ENCODE data around the gene BATF3.
"Not testable (repeated sequence)": the region's sequence is repeated elsewhere in the genome, so short reads cannot be mapped to it uniquely, and the experiment has no call there.

The BATF3 gene

DNA sequence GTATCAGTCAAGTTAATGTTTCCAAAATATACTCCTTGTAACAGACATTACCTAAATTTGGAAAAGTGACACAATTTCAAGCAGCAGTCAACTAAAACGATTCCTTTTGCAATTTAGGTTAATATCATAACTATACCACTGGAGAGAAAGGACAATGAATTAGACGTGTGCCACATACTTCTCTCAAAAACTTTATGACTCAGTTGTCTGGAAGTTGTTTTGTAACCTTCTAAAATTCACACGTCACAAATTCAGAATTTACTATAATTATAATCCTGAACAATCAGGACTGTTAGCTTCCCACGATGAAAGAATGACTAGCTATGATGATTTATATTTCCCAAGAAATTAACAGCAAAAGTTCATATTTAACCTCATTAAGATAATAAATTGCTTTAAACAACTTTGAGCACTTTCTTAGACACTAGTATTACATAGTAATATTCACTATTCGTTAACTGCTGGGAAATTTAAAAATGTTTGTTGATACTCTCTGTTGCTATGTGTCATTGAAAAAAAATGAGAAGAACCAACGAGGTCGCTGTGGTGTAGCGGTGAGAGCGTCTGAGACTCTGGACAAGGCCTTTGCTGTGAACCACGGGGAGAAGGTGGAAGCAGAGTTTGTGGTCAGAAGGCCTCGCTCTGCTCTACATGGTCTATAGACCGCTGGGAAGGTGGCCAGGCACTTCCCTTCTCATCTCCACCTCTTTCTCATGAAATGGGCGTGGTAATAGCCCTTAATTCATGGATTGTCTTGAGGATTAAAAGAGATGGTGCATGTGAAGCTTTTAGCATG, 27.9 kb upstream of the BATF3 start:
- Histone ChIP-seq H3K4me1 (no peaks in the 10 kb centered on the region; the same call in 1 of the 2 replicates), H3K4me2 (no peak overlapping the region), H3K27me3 (no peaks in the 10 kb centered on the region), H3K9me3 (peaks cover 28% of the 10 kb centered on the region), H4K20me1 (no peaks in the 10 kb centered on the region), H3K27ac (no peak overlapping the region), H3K9ac (no peak overlapping the region), H3K36me3 (peaks cover 10% of the 10 kb centered on the region; the same call in 1 of the 2 replicates), H3K4me3 (no peak overlapping the region)
- TF ChIP-seq Cebpa-rat (IDR thresholded peaks at IDR 0.05): no peak

DNA sequence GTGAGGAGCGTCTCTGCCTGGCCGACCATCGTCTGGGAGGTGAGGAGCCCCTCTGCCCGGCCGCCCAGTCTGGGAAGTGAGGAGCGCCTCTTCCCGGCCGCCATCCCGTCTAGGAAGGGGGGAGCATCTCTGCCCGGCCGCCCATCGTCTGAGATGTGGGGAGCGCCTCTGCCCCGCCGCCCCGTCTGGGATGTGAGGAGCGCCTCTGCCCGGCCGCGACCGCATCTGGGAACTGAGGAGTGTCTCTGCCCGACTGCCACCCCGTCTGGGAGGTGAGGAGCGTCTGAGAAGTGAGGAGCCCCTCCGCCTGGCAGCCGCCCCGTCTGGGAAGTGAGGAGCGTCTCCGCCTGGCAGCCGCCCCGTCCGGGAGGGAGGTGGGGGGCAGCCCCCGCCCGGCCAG, 25.0 kb upstream of the BATF3 start:
- H4K20me1 ChIP-seq, H3K4me1 ChIP-seq, H3K27ac ChIP-seq, H3K4me3 ChIP-seq, H3K27me3 ChIP-seq, H3K9ac ChIP-seq, H3K4me2 ChIP-seq: not testable (repeated sequence)
- Histone ChIP-seq H3K9me3 (peaks cover 28% of the 10 kb centered on the region), H3K36me3 (peaks cover 10% of the 10 kb centered on the region; the same call in 1 of the 2 replicates)

DNA sequence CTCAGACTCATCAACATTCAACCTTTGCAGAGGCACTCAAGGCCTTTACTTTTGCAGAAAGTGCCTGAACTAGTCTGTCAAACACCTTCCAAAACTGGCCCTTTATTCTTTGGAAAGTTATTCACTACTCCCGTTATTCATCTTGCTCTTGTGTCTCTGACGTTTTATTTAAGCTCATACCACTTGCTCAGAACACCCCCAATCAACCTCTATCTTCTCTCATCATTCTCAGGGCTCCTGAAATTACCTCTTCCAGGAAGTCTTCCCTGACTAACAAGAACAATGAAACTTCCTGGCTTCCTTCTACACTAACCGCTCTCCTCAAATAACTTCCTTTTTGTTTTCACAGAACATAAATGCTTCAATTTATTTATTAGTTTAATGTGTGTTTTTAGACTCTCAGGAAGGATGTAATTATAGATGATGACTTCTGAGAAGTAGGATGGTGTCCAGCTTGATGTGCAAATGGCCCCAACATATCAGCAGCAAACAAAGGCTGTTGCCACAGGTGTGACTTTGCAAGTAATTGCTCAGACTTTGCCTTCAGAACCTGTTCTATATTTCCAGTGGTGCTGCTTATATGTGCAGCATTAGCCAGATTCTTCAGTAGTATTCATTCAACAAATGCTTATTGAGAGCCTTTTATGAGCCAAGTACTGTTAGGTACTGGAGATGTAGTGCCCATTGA, 22.8 kb upstream of the BATF3 start:
- H3K4me1 ChIP-seq: no peaks in the 10 kb centered on the region; the same call in 1 of the 2 replicates
- no peak overlapping the region for H3K27ac ChIP-seq
- H3K9ac ChIP-seq: no peak overlapping the region
- TF ChIP-seq Cebpa-rat (IDR thresholded peaks at IDR 0.05): no peak
- H4K20me1 ChIP-seq: no peaks in the 10 kb centered on the region
- no peaks in the 10 kb centered on the region for H3K27me3 ChIP-seq
- H3K4me2 ChIP-seq: no peak overlapping the region
- peaks cover 10% of the 10 kb centered on the region; the same call in 1 of the 2 replicates for H3K36me3 ChIP-seq
- H3K9me3 ChIP-seq: peaks cover 28% of the 10 kb centered on the region
- H3K4me3 ChIP-seq: no peak overlapping the region

DNA sequence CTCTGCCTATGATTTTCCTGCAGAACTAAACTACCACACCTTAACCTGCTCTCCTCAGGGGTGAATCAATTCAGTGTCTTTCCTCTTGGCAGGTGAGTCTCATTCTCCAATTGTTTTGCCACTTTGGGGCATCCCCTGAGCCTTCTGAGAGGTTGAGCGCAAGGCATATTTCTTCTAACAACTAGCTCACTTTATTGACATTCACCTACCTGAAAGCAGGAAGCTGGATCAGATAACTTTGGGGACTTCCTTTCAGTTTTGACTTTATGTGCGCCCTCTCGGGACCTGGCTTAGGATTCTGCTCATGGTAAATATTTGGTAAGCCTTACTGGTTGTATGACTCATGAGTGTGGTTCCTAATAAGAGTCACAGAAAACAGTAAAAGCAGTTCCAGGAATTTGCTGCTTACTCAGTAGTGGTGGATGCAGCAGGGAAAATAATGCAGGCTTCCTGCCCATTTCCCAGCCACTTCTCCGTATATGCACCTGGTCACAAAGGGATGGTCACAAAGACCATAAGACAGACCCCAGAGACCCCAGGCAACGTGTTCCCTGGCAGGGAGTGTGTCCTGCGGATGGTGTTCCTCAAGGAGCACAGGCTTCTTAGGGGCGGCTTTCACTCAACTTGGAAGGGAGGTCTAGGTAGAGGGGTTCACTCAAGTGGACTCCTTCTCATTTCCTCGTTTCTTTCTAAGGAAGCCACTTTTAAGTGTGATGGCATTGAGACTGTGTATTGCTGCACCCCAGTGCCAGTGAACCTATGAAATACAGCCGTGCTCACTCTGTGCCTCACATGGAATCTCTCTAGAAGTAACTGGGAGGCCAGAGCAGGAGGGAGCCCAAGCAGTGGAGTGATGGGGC, 22.0 kb upstream of the BATF3 start:
- H3K4me1 ChIP-seq: no peaks in the 10 kb centered on the region; the same call in 1 of the 2 replicates
- no peak overlapping the region for H3K4me3 ChIP-seq
- no peak overlapping the region for H3K4me2 ChIP-seq
- H3K27ac ChIP-seq: no peak overlapping the region
- no peaks in the 10 kb centered on the region for H4K20me1 ChIP-seq
- TF ChIP-seq Cebpa-rat (IDR thresholded peaks at IDR 0.05): no peak
- H3K9me3 ChIP-seq: peaks cover 27% of the 10 kb centered on the region
- H3K27me3 ChIP-seq: no peaks in the 10 kb centered on the region
- H3K9ac ChIP-seq: no peak overlapping the region
- H3K36me3 ChIP-seq: peaks cover 6% of the 10 kb centered on the region; the same call in 1 of the 2 replicates

DNA sequence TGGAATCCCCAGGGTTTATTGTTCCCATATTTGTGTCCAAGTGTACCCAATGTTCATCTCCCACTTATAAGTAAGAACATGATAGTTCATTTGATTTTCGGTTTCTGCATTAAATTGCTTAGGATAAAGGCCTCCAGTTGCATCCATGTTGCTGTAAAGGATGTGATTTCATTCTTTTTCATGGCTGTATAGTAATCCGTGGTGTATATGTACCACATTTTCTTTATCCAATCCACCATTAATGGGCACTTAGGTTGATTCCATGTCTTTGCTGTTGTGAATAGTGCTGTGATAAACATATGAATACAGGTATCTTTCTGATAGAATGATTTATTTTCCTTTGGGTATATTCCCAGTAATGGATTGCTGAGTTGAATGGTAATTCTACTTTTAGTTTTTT, 20.0 kb upstream of the BATF3 start:
- H4K20me1 ChIP-seq: no peaks in the 10 kb centered on the region
- H3K9me3 ChIP-seq: peaks cover 13% of the 10 kb centered on the region
- H3K4me1 ChIP-seq: no peaks in the 10 kb centered on the region; the same call in 1 of the 2 replicates
- H3K4me2 ChIP-seq: no peak overlapping the region
- H3K36me3 ChIP-seq: no peaks in the 10 kb centered on the region
- H3K27ac ChIP-seq: no peak overlapping the region
- no peaks in the 10 kb centered on the region for H3K27me3 ChIP-seq
- TF ChIP-seq Cebpa-rat (IDR thresholded peaks at IDR 0.05): no peak
- H3K9ac ChIP-seq: no peak overlapping the region
- H3K4me3 ChIP-seq: no peak overlapping the region

DNA sequence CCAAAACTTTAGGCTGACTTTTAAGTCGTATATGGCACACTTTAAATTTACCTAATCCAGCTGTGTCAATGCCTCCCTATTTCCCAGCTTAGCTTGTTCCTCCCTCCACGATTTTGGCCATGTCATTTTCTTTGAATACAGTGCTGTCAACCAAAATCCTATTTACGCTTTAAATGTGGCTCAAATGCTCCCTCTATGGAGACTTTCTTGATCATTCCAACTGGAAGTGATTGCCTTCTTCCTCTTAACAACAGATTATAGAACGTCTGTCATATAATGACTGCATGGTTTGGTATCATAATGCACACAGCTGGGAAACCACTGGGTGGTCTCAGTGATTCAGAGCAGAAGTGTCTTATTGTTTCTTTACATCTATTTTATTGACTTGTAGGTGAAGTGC, 18.9 kb upstream of the BATF3 start:
- Histone ChIP-seq H3K36me3 (no peaks in the 10 kb centered on the region), H3K9ac (no peak overlapping the region), H3K4me3 (no peak overlapping the region), H3K9me3 (peaks cover 2% of the 10 kb centered on the region; the same call in 1 of the 2 replicates), H3K4me2 (no peak overlapping the region), H4K20me1 (no peaks in the 10 kb centered on the region), H3K27me3 (no peaks in the 10 kb centered on the region), H3K4me1 (no peaks in the 10 kb centered on the region; the same call in 1 of the 2 replicates), H3K27ac (no peak overlapping the region)
- no peak for TF ChIP-seq Cebpa-rat (IDR thresholded peaks at IDR 0.05)

DNA sequence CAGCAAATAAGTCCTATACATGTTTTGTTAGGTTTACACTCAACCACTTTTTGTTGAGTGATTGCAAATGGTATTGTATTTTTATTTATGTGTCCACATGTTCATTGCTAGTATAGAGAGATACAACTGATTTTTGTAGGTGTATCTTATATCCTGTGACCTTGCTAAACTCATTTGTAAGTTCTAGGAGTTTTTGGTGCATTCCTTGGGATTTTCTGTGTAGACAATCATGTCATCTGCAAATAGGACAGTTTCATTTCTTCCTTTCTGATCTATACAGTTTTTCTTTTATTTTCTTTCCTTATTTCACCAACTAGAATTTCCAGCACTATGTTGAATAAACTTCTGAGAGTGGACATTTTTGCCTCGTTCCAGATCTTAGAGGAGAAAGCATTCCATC, 16.5 kb upstream of the BATF3 start:
- no peak overlapping the region for H3K4me2 ChIP-seq
- H3K9ac ChIP-seq: no peak overlapping the region
- H3K9me3 ChIP-seq: no peaks in the 10 kb centered on the region
- H4K20me1 ChIP-seq: no peaks in the 10 kb centered on the region
- no peak overlapping the region for H3K4me3 ChIP-seq
- TF ChIP-seq Cebpa-rat (IDR thresholded peaks at IDR 0.05): no peak
- no peaks in the 10 kb centered on the region for H3K36me3 ChIP-seq
- H3K27me3 ChIP-seq: no peaks in the 10 kb centered on the region
- H3K27ac ChIP-seq: no peak overlapping the region
- no peaks in the 10 kb centered on the region for H3K4me1 ChIP-seq

DNA sequence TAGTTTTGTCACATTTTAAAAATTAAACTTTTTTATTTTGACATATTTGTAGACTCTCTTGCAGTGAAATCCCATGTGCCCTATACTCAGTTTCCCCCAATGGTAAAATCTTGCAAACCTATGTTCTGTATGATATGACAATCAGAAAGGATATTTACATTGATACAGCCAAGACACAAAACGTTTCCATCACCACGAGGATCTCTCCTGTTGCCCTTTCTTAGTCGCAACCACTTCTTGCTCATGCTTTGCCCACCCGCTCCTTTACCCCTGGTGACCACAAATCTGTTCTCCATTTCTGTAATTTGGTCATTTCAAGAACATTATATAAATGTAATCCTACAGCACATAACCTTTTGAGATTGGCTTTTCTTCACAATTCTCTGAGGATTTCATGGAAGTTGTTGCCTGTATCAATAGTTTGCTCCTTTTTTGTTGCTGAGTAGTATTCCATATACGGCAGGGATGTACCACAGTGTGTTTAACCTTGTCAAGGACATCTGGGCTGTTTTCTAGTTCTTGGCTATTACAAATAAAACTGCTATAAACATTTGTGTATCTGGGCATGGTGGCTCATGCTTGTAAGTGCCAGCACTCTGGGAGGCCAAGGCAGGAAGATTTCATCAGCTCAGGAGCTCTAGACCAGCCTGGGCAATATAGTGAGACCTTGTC, 14.0 kb upstream of the BATF3 start:
- H4K20me1 ChIP-seq: no peaks in the 10 kb centered on the region
- no peak overlapping the region for H3K4me3 ChIP-seq
- no peaks in the 10 kb centered on the region for H3K9me3 ChIP-seq
- H3K4me2 ChIP-seq: no peak overlapping the region
- no peak for TF ChIP-seq Cebpa-rat (IDR thresholded peaks at IDR 0.05)
- H3K27me3 ChIP-seq: no peaks in the 10 kb centered on the region
- H3K36me3 ChIP-seq: no peaks in the 10 kb centered on the region
- H3K27ac ChIP-seq: no peak overlapping the region
- H3K4me1 ChIP-seq: peaks cover 8% of the 10 kb centered on the region
- no peak overlapping the region for H3K9ac ChIP-seq

Measured in BLaER1 (cell line).